Activated naive CD8-positive, alpha-beta T cell treated with anti-CD3 and anti-CD28 coated beads, Interleukin-2, amount 50 U/mL, for 24 hours (primary cell): ENCODE results near the gene ECM2.

Source experiments
- ATAC-seq: fragments of 150-1000 bp; cut with Tn5 transposase; one replicate; pipeline ENCODE4 v1.10.0; 2021
- DNase-seq: peaks from one replicate; pipeline ENCODE4 v3.0.0; 2021
- H3K27ac Mint-ChIP-seq: one replicate; pipeline ENCODE4 v1.8.0; 2021; ENCODE audit warnings: mild to moderate bottlenecking, mixed read lengths
- H3K27me3 Mint-ChIP-seq: one replicate; pipeline ENCODE4 v1.8.0; 2021; ENCODE audit warnings: mixed read lengths
- H3K36me3 Mint-ChIP-seq: one replicate; pipeline ENCODE4 v1.8.0; 2021; ENCODE audit warnings: low read depth, mixed read lengths
- H3K4me1 Mint-ChIP-seq: one replicate; pipeline ENCODE4 v1.8.0; 2021; ENCODE audit warnings: mixed read lengths
- H3K4me3 Mint-ChIP-seq: one replicate; pipeline ENCODE4 v1.8.0; 2021; ENCODE audit warnings: mild to moderate bottlenecking, moderate library complexity, mixed read lengths
- H3K9me3 Mint-ChIP-seq: one replicate; pipeline ENCODE4 v1.8.0; 2021; ENCODE audit warnings: mixed read lengths

The ECM2 gene

DNA sequence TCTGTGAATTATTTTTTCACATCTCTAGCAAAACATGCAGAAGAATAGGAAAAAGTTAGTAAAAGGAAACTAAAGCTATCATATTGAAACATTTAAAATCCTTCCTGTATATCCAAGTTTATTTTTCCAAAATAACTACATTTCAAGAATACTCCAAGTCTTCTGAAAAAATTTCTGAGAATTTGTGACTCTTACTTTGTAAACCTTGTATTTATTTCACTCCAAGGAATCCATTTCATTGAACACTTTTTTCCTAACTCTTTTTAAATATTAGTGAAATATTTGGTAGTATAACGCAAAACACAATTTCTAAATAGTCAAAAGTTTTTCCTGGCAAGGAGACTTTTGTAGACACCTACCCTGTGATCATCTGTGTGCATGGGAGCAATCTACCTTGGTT lies 19.3 kb downstream of the ECM2 start:
- Mint-ChIP-seq H3K4me3 (no peak overlapping the region), H3K9me3 (no peaks in the 10 kb centered on the region), H3K36me3 (no peaks in the 10 kb centered on the region), H3K27ac (no peak overlapping the region), H3K4me1 (peaks cover 3% of the 10 kb centered on the region), H3K27me3 (no peaks in the 10 kb centered on the region)
- DNase-seq (no peak), ATAC-seq (no peak)

DNA sequence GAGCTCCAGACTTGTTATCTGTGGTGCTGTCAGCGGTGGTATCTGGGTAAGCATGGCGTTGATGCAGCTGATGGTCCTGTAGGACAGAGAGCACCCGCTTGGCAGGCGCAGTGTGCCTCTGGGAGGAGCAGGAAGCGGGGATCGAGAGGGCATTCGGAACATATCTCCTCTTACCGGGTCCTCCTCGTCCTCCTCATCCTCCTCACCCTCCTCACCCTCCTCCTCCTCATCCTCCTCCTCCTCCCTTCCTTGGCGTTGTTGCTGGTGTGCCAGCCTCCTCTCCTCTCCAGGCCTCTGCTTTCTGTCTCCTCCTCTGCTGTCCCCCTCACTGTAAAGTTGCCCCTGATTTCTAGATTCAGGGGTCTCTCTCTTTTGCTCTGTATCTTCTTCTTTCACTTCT lies 21.2 kb downstream of the ECM2 start:
- no peaks in the 10 kb centered on the region for H3K36me3 Mint-ChIP-seq
- peaks cover 5% of the 10 kb centered on the region for H3K4me1 Mint-ChIP-seq
- ATAC-seq (no peak), DNase-seq (no peak)
- no peak overlapping the region for H3K4me3 Mint-ChIP-seq
- no peaks in the 10 kb centered on the region for H3K9me3 Mint-ChIP-seq
- no peak overlapping the region for H3K27ac Mint-ChIP-seq
- no peaks in the 10 kb centered on the region for H3K27me3 Mint-ChIP-seq

- ATAC-seq: no peak
- H3K27me3 Mint-ChIP-seq: no peaks in the 10 kb centered on the region
- no peaks in the 10 kb centered on the region for H3K36me3 Mint-ChIP-seq
- DNase-seq: no peak
- no peaks in the 10 kb centered on the region for H3K9me3 Mint-ChIP-seq
- no peak overlapping the region for H3K4me3 Mint-ChIP-seq
- H3K4me1 Mint-ChIP-seq: peaks cover 5% of the 10 kb centered on the region
- no peak overlapping the region for H3K27ac Mint-ChIP-seq
Observed at GRCh38 chr9:92513349-92513748, 22.4 kb downstream of the ECM2 start.

- Mint-ChIP-seq H3K36me3 (no peaks in the 10 kb centered on the region), H3K27ac (peak overlapping the region; percentile 6), H3K9me3 (no peaks in the 10 kb centered on the region), H3K4me3 (no peak overlapping the region), H3K4me1 (peaks cover 5% of the 10 kb centered on the region), H3K27me3 (no peaks in the 10 kb centered on the region)
- DNase-seq (no peak), ATAC-seq (peak; percentile 77)
Observed at GRCh38 chr9:92512622-92513021, 23.2 kb downstream of the ECM2 start.

GRCh38 chr9:92510747-92511146 lies 25.0 kb downstream of the ECM2 start:
- Mint-ChIP-seq H3K4me1 (peaks cover 5% of the 10 kb centered on the region), H3K27ac (no peak overlapping the region), H3K9me3 (no peaks in the 10 kb centered on the region), H3K27me3 (no peaks in the 10 kb centered on the region), H3K36me3 (no peaks in the 10 kb centered on the region), H3K4me3 (no peak overlapping the region)
- no peak for ATAC-seq
- no peak for DNase-seq

GRCh38 chr9:92509050-92509449 lies 26.7 kb downstream of the ECM2 start:
- Mint-ChIP-seq H3K36me3 (no peaks in the 10 kb centered on the region), H3K9me3 (no peaks in the 10 kb centered on the region), H3K27me3 (no peaks in the 10 kb centered on the region), H3K27ac (no peak overlapping the region), H3K4me3 (no peak overlapping the region), H3K4me1 (peaks cover 5% of the 10 kb centered on the region)
- DNase-seq (no peak), ATAC-seq (no peak)

- Mint-ChIP-seq H3K4me1 (peaks cover 5% of the 10 kb centered on the region), H3K4me3 (no peak overlapping the region), H3K9me3 (no peaks in the 10 kb centered on the region), H3K27ac (no peak overlapping the region), H3K36me3 (no peaks in the 10 kb centered on the region), H3K27me3 (no peaks in the 10 kb centered on the region)
- no peak for ATAC-seq
- no peak for DNase-seq
Observed at GRCh38 chr9:92508018-92508820, 27.6 kb downstream of the ECM2 start.

- Mint-ChIP-seq H3K27me3 (no peaks in the 10 kb centered on the region), H3K27ac (no peak overlapping the region), H3K36me3 (no peaks in the 10 kb centered on the region), H3K4me1 (peaks cover 5% of the 10 kb centered on the region), H3K9me3 (no peaks in the 10 kb centered on the region), H3K4me3 (no peak overlapping the region)
- DNase-seq (no peak), ATAC-seq (no peak)
Observed at GRCh38 chr9:92507496-92507895, 28.3 kb downstream of the ECM2 start.

- DNase-seq: no peak
- peaks cover 2% of the 10 kb centered on the region for H3K4me1 Mint-ChIP-seq
- ATAC-seq: no peak
- no peak overlapping the region for H3K27ac Mint-ChIP-seq
- no peaks in the 10 kb centered on the region for H3K36me3 Mint-ChIP-seq
- no peak overlapping the region for H3K4me3 Mint-ChIP-seq
- no peaks in the 10 kb centered on the region for H3K27me3 Mint-ChIP-seq
- H3K9me3 Mint-ChIP-seq: no peaks in the 10 kb centered on the region
Observed at GRCh38 chr9:92507005-92507404, 28.8 kb downstream of the ECM2 start.

DNA sequence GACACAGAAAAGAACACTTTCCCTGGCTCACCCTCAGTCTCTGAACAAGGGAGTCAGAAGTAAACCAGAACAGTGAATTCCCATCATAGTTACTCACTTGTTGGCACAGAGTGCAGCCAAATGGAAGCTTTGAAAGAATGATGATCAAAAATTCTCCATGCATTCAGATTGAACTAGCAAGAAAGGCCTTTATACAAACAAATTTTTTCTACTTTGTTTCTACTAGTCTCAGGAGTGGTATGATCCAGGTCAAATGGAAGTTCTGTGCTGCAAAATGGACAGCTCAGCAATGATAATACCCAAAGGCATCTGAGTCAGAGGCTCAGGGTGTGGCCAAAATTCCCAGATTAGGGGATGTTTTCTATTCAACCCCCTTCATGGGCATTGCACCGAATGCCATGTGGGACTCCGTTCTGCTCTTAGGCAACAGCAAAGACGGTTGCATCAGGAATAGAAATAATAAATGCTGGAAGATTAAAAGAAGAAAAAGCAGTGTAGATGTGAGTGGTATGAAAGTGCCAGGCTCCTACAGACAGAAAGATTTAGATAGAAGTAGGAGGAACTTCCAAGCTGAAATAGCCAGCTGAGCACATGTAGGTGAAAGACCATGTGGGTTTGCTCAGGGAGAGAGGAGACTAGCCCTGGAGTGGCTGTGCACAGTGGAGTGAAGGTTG lies 29.5 kb downstream of the ECM2 start:
- Mint-ChIP-seq H3K4me1 (peaks cover 2% of the 10 kb centered on the region), H3K4me3 (no peak overlapping the region), H3K9me3 (no peaks in the 10 kb centered on the region), H3K27ac (no peak overlapping the region), H3K27me3 (no peaks in the 10 kb centered on the region), H3K36me3 (no peaks in the 10 kb centered on the region)
- ATAC-seq (no peak), DNase-seq (no peak)

DNA sequence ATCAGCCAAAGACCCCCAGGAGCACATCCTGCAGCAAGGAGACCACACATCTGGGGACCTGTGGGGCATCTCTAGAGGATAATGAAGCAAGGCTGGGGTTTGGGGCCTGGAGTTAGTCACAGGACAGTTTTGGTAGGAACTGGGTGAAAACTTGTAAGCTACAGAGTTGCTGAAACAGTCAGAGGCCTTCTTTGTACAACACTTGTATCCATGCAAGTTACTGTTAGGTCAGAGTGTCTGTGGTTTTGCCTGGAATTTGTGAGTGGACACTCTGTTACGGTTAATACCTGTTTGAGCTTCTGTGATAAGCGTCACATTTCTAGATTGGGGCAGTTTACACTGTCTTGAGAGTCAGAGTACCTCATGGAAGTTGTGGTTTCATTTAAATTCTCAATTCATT lies 30.9 kb downstream of the ECM2 start:
- Mint-ChIP-seq H3K9me3 (no peaks in the 10 kb centered on the region), H3K27me3 (no peaks in the 10 kb centered on the region), H3K36me3 (no peaks in the 10 kb centered on the region), H3K4me3 (no peak overlapping the region), H3K27ac (no peak overlapping the region), H3K4me1 (no peaks in the 10 kb centered on the region)
- ATAC-seq: no peak
- DNase-seq: no peak

GRCh38 chr9:92503156-92503555 lies 32.6 kb downstream of the ECM2 start:
- ATAC-seq: no peak

DNA sequence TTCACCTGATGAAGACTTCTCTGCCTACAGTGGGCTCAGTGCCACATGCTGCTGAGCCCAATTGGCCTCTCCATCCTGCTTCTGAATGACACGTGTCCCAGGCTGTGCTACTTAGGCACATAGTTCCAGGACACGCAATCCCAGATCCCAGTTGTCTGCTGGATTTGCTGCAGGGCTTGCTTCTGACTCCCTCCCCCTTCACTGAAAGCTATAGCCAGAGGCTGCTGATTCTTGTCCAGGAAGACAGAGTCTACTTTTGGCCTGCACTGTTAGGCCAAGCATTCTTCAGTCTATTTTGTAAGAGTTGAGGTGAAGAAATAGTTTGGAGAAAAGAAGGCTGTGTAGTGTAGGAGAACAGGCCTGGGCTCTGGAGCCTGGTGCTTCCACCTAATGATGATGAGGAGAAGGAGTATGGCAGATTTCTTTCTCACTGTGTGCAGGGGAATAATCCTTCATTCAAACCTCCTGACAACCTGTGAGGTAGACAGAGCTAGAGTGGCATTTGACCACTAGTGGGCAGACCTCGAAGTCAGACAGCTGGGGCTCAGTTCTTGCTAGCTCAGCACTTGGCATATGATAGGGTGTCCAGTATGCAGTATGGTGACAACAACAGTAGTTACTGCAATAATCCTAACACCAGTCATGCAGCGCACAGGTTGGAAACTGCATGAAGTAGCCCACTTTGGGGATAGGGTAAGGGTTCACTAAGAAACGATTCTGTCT lies 34.0 kb downstream of the ECM2 start:
- no peak overlapping the region for H3K4me3 Mint-ChIP-seq
- DNase-seq: peak; percentile 8
- H3K27me3 Mint-ChIP-seq: no peaks in the 10 kb centered on the region
- H3K9me3 Mint-ChIP-seq: no peaks in the 10 kb centered on the region
- H3K27ac Mint-ChIP-seq: no peak overlapping the region
- no peaks in the 10 kb centered on the region for H3K4me1 Mint-ChIP-seq
- no peak for ATAC-seq
- H3K36me3 Mint-ChIP-seq: peaks cover 2% of the 10 kb centered on the region

More at GRCh38 chr9:92503156-92503555, 32.6 kb downstream of the ECM2 start:
- Mint-ChIP-seq H3K4me3 (no peak overlapping the region), H3K4me1 (no peaks in the 10 kb centered on the region), H3K36me3 (no peaks in the 10 kb centered on the region), H3K27me3 (no peaks in the 10 kb centered on the region), H3K9me3 (no peaks in the 10 kb centered on the region), H3K27ac (no peak overlapping the region)
- DNase-seq: no peak

DNA sequence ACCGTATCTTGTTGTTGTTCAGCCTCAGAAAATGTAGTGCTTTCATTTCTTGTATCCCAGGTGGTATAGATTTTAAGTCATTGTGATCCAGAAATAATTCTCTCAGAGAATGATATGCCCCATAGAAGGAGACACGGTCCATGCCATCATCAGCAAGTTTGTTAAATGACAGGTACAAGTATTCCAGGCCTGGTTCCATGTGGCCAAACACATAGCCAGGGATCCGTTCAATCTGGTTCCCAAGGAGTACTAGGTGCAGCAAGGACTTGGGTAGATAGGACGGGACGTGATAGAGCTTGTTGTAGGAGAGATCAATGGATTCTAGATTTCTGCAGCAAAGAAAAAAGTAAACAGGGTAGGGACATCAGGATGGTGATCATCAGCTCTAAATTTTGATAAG lies 35.1 kb downstream of the ECM2 start:
- no peak for ATAC-seq
- Mint-ChIP-seq H3K36me3 (peaks cover 2% of the 10 kb centered on the region), H3K4me1 (no peaks in the 10 kb centered on the region), H3K9me3 (no peaks in the 10 kb centered on the region), H3K4me3 (no peak overlapping the region), H3K27me3 (no peaks in the 10 kb centered on the region), H3K27ac (no peak overlapping the region)
- DNase-seq: no peak

DNA sequence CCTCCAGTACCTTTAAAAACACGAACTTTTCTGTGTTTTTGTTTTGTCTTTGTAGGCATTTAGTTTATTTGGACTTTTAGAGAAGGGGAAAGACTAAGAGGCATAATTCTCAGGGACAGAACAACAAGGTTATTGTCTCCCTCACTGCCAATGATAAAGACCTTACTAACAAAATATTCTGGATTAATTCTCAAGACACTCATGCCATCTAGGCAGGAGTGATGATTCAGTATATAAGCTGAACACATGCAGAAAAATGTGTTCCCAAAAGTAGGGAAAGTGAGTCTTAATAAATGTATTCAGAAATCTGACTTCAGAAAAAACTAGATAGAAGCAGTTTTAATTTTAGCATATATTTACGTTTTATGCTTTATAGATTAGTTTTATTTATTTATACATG lies 36.1 kb downstream of the ECM2 start:
- H3K36me3 Mint-ChIP-seq: peaks cover 2% of the 10 kb centered on the region
- no peaks in the 10 kb centered on the region for H3K27me3 Mint-ChIP-seq
- H3K9me3 Mint-ChIP-seq: no peaks in the 10 kb centered on the region
- H3K27ac Mint-ChIP-seq: no peak overlapping the region
- ATAC-seq (no peak), DNase-seq (no peak)
- no peak overlapping the region for H3K4me3 Mint-ChIP-seq
- H3K4me1 Mint-ChIP-seq: no peaks in the 10 kb centered on the region
